ENCODE measurements around the gene RASL12.
A peak's percentile ranks its signal among the peaks of the same experiment; 100 is the strongest.
"Not testable (repeated sequence)": the region's sequence is repeated elsewhere in the genome, so short reads cannot be mapped to it uniquely, and the experiment has no call there.

RASL12 gene

GRCh38 chr15:65056106-65056505 is 11.7 kb downstream of the RASL12 start:
- DNase-seq (ENCODE audit: low read depth in 3 of 3), result no peak

DNA sequence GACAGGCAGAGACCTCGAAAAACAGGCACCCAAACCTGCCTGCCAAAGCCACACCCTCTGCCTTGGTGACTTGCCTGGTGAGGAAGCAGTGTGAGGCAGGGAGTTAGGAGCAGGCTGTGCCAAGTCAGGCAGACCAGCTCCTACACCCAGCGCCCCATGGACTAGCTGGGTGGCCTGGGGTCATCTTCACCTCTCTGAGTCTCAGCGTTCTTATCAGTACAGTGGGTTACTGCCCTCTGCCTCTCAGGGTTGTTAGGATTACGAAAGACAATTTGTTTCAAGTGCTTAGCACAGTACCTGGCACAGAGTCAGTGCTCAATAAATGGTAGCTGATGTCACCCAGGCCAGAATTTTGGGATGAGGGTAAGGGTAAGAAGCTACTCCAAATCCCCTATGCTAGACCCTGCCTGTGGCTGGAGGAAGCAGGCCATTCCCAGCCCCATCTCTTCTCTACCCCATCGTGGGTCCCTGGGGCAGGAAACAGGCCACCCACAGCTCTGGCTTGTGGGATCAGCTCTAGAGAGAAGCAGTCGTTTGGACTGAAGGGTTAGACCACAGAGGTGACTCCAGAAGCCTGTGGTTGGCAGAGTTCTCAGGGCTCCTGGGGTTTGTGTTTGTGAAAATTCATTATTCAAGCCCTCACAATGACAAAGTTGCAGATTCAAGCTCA is 12.5 kb downstream of the RASL12 start:
- DNase-seq (ENCODE audit: low read depth in 3 of 3), result no peak

DNA sequence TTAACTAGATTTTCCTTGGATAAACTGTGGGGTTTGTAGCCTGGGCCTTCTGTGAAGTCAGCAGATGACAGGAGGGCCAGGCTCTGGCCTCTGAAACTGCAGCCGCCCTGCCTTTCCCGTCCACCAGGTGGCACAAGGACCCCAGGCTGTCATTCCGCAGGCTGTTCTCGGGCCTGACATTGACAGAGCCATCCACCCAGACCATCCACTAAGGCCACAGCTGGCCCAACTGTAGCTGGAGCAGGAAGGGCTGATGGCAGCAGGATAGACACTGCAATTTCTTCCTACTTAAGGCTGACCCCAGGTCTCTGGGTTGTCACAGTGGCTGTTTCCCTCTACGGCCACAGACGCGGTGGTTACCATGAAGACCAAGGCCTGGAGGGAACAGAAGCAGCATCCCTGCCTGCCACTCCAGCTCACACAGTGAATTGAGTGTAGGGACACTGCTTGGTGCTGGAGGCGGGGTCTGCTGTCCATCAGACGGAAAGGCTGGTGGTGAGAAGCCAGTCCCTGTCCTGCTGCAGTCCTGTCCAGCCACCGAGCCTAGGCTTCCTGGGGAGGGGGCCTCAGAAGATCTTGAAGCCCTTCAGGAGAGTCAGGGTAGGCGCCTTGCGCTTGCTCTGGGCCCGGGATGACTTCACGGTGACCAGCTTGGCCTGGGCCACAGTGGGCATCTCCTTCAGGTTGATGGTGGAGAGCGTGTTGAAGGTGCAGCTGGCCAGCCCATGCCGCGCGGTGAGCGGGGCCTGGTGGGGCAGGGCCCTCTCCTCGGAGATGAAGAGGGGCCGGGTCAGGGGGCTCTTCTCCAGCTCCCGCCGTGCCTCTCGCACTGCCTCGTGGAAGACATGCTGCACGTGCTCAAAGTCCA is 13.2 kb downstream of the RASL12 start:
- DNase-seq (ENCODE audit: low read depth in 3 of 3), result peak in 2 of 3 experiments; percentile 26 to 52

DNA sequence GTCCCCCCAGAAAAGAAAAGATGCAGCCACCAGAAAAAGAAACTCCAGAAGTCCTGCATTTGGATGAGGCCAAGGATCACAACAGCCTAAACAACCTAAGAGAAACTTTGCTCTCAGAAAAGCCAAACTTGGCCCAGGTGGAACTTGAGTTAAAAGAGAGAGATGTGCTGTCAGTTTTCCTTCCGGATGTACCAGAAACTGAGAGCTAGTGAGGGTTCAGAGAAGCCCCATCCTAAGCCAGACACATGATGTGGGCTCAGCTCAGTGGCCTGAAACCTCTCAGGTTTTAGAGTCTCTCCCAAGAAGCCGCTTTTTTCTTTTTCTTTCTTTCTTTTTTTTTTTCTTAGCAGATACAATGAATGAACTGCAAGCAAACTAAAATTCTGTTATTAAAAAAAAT is 14.8 kb downstream of the RASL12 start:
- DNase-seq (ENCODE audit: low read depth in 3 of 3), result no peak

GRCh38 chr15:65051266-65051665 is 16.5 kb downstream of the RASL12 start:
- no peak for DNase-seq (ENCODE audit: low read depth in 3 of 3)

GRCh38 chr15:65050270-65050669 is 17.5 kb downstream of the RASL12 start:
- DNase-seq (ENCODE audit: low read depth in 3 of 3), result no peak

- peak; percentile 75 to 89 (median 80) for DNase-seq (ENCODE audit: low read depth in 3 of 3)
Observed at GRCh38 chr15:65049418-65049840, 18.4 kb downstream of the RASL12 start.

DNA sequence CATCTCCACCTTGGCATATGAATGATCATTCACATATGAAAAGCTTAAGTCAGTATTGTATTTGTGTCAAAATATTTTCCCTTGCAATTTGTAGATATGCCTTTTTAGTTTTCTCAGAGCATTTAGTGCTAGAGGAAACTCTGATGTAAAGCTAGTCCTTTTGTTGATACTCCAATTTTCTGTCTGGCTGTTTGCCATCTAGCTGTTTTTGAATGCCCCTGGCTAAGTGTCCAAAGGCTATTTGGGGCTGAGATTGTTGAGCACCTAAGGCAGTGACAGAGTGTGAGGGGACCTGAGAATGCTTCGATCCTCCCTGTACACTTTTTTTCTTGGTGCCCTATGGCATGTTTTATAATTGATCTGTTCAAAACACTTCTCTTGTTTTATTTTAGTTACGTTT is 19.6 kb downstream of the RASL12 start:
- DNase-seq (ENCODE audit: low read depth in 3 of 3), result no peak

- no peak for DNase-seq (ENCODE audit: low read depth in 3 of 3)
Observed at GRCh38 chr15:65044724-65045481, 22.9 kb downstream of the RASL12 start, which contains the start of gene SLC51B. TSS of gene SLC51B (plus strand) at chr15:65045387. CDS start at chr15:65050005, 4,618 bp downstream.

GRCh38 chr15:65044218-65044617 is 23.6 kb downstream of the RASL12 start:
- DNase-seq (ENCODE audit: low read depth in 3 of 3), result not testable (repeated sequence)

- DNase-seq (ENCODE audit: low read depth in 3 of 3), result no peak
Observed at GRCh38 chr15:65042776-65043327, 24.9 kb downstream of the RASL12 start.

GRCh38 chr15:65041787-65042186 is 26.0 kb downstream of the RASL12 start:
- DNase-seq (ENCODE audit: low read depth in 3 of 3), result no peak

GRCh38 chr15:65040461-65040860 is 27.3 kb downstream of the RASL12 start:
- DNase-seq (ENCODE audit: low read depth in 3 of 3), result no peak

DNA sequence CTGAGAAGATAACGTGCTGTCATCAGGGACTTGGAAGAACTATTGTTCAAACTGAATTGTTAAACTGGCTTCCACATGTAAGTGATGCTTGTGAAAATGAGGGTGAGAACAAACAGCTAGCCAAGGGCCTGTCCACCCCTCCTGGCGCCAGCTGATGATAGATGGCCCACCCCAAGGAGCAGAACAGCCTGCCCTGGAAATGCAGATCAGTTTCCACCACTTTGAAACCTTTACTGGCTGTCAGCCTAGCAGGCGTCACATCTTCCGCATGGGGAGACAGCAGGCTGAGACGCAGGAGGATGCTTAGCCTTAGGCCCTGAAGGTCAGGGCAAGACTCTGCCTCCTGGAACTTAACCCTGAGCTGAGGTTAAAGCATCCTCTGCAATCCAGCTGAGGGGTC is 29.0 kb downstream of the RASL12 start:
- DNase-seq (ENCODE audit: low read depth in 3 of 3), result no peak

DNA sequence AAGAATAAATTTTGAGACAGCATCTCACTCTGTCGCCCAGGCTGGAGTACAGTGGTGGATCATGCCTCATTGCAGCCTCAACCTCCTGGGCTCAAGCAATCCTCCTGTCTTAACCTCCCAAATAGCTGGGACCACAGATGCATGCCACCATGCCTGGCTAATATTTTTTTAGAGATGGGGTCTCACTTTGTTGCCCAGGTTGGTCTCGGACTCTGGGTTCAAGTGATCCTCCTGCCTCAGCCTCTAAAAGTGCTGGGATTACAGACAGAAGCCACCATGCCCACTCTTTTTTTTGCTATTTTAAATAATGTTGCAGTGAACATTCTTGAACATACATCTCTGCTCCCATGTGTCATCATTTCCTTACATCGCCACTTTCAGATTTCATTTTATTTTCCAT is 29.4 kb downstream of the RASL12 start:
- DNase-seq (ENCODE audit: low read depth in 3 of 3), result no peak

DNA sequence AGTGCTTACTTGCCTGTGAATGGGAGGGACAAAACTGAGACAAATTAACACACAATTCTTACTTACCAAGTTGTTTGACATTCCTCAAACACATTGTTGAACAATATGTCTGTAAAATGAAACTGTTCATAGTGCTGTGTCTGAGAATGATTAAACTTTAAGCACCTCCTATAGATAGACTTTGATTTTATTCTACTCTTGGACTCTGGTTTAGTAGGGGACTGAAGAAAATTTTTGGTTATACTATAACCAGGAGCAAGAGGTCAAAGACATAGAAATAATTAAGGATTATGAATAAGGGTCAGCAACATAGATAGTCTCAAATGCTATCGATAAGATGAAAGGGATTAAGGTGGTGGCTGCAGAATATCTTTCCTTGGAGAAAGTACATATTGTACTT is 30.5 kb downstream of the RASL12 start:
- no peak for DNase-seq (ENCODE audit: low read depth in 3 of 3)

- DNase-seq (ENCODE audit: low read depth in 3 of 3), result no peak
Observed at GRCh38 chr15:65034719-65035118, 33.1 kb downstream of the RASL12 start.

DNA sequence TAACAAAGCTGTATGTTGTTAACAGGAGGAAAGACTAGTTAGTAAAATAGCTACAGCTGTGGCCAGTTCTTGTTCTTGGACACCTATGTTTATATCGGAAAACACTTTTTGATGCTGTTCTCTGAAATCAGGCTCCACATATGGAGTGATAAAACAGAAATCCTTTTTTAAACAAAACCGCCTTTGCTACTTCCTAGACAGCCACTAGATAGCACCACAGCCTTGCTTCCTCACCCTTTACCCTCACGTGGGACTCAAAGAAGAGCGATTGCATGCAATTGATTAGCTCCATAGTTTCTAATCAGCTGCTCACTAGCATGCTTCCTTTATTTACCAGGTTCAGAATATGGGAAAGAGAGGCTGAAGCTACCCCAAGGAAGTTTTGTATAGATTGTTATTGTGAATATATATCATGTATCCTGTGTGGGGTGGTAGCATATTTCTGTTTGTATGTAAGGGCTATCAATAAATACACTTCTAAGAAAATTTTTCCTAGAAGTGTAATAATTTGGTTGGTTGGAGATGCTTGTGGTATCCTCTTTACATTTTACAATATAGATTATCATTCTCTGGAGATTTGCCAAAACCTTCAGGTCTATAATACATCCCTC is 34.0 kb downstream of the RASL12 start:
- DNase-seq (ENCODE audit: low read depth in 3 of 3), result no peak

- DNase-seq (ENCODE audit: low read depth in 3 of 3), result peak in 1 of 3 experiments; percentile 26
Observed at GRCh38 chr15:65032801-65033537, 34.8 kb downstream of the RASL12 start.

- DNase-seq (ENCODE audit: low read depth in 3 of 3), result no peak
Observed at GRCh38 chr15:65029736-65030208, 38.0 kb downstream of the RASL12 start.
